ENCODE measurements around the gene HAND2.

HAND2 gene

GRCh38 chr4:173505924-173506518, 24.0 kb downstream of the HAND2 start:
- Histone ChIP-seq H3K4me1 (ENCODE audit: control insufficient read depth, insufficient read depth, low read length) (peaks cover 5% of the 10 kb centered on the region), H3K27me3 (ENCODE audit: control insufficient read depth, insufficient read depth, low read length) (peaks cover 31% of the 10 kb centered on the region), H3K9me3 (replicated peaks; ENCODE audit: low read length) (no peaks in the 10 kb centered on the region), H3K4me3 (ENCODE audit: low read length) (no peak overlapping the region), H3K4me2 (ENCODE audit: low read length) (no peak overlapping the region), H3K36me3 (ENCODE audit: insufficient read depth, low read length) (no peaks in the 10 kb centered on the region), H3K9ac (ENCODE audit: low read depth, low read length) (no peak overlapping the region)

- Histone ChIP-seq H3K4me3 (ENCODE audit: low read length) (no peak overlapping the region), H3K4me1 (ENCODE audit: control insufficient read depth, insufficient read depth, low read length) (peaks cover under 1% of the 10 kb centered on the region), H3K27me3 (ENCODE audit: control insufficient read depth, insufficient read depth, low read length) (peaks cover 28% of the 10 kb centered on the region), H3K36me3 (ENCODE audit: insufficient read depth, low read length) (no peaks in the 10 kb centered on the region), H3K9ac (ENCODE audit: low read depth, low read length) (no peak overlapping the region), H3K9me3 (replicated peaks; ENCODE audit: low read length) (no peaks in the 10 kb centered on the region), H3K4me2 (ENCODE audit: low read length) (no peak overlapping the region)
Observed at GRCh38 chr4:173504181-173504503, 25.9 kb downstream of the HAND2 start.

GRCh38 chr4:173503330-173504180, 26.5 kb downstream of the HAND2 start:
- Histone ChIP-seq H3K4me1 (ENCODE audit: control insufficient read depth, insufficient read depth, low read length) (no peaks in the 10 kb centered on the region), H3K4me2 (ENCODE audit: low read length) (no peak overlapping the region), H3K4me3 (ENCODE audit: low read length) (no peak overlapping the region), H3K9me3 (replicated peaks; ENCODE audit: low read length) (no peaks in the 10 kb centered on the region), H3K27me3 (ENCODE audit: control insufficient read depth, insufficient read depth, low read length) (peaks cover 28% of the 10 kb centered on the region), H3K36me3 (ENCODE audit: insufficient read depth, low read length) (no peaks in the 10 kb centered on the region), H3K9ac (ENCODE audit: low read depth, low read length) (no peak overlapping the region)

GRCh38 chr4:173502282-173502681, 27.7 kb downstream of the HAND2 start:
- Histone ChIP-seq H3K4me1 (ENCODE audit: control insufficient read depth, insufficient read depth, low read length) (no peaks in the 10 kb centered on the region), H3K36me3 (ENCODE audit: insufficient read depth, low read length) (no peaks in the 10 kb centered on the region), H3K27me3 (ENCODE audit: control insufficient read depth, insufficient read depth, low read length) (peaks cover 31% of the 10 kb centered on the region), H3K9ac (ENCODE audit: low read depth, low read length) (no peak overlapping the region), H3K9me3 (replicated peaks; ENCODE audit: low read length) (no peaks in the 10 kb centered on the region), H3K4me3 (ENCODE audit: low read length) (no peak overlapping the region), H3K4me2 (ENCODE audit: low read length) (no peak overlapping the region)

- Histone ChIP-seq H3K9me3 (replicated peaks; ENCODE audit: low read length) (no peaks in the 10 kb centered on the region), H3K4me1 (ENCODE audit: control insufficient read depth, insufficient read depth, low read length) (no peaks in the 10 kb centered on the region), H3K4me3 (ENCODE audit: low read length) (no peak overlapping the region), H3K4me2 (ENCODE audit: low read length) (no peak overlapping the region), H3K9ac (ENCODE audit: low read depth, low read length) (no peak overlapping the region), H3K36me3 (ENCODE audit: insufficient read depth, low read length) (no peaks in the 10 kb centered on the region), H3K27me3 (ENCODE audit: control insufficient read depth, insufficient read depth, low read length) (peaks cover 33% of the 10 kb centered on the region)
Observed at GRCh38 chr4:173501592-173502150, 28.4 kb downstream of the HAND2 start.

- Histone ChIP-seq H3K36me3 (ENCODE audit: insufficient read depth, low read length) (no peaks in the 10 kb centered on the region), H3K4me2 (ENCODE audit: low read length) (peak overlapping the region; percentile 41), H3K4me3 (ENCODE audit: low read length) (no peak overlapping the region), H3K9ac (ENCODE audit: low read depth, low read length) (no peak overlapping the region), H3K27me3 (ENCODE audit: control insufficient read depth, insufficient read depth, low read length) (peaks cover 34% of the 10 kb centered on the region), H3K4me1 (ENCODE audit: control insufficient read depth, insufficient read depth, low read length) (no peaks in the 10 kb centered on the region), H3K9me3 (replicated peaks; ENCODE audit: low read length) (no peaks in the 10 kb centered on the region)
Observed at GRCh38 chr4:173500841-173501591, 29.0 kb downstream of the HAND2 start.

GRCh38 chr4:173499658-173500535, 30.1 kb downstream of the HAND2 start:
- Histone ChIP-seq H3K9ac (ENCODE audit: low read depth, low read length) (no peak overlapping the region), H3K9me3 (replicated peaks; ENCODE audit: low read length) (no peaks in the 10 kb centered on the region), H3K4me1 (ENCODE audit: control insufficient read depth, insufficient read depth, low read length) (no peaks in the 10 kb centered on the region), H3K4me3 (ENCODE audit: low read length) (no peak overlapping the region), H3K4me2 (ENCODE audit: low read length) (no peak overlapping the region), H3K36me3 (ENCODE audit: insufficient read depth, low read length) (no peaks in the 10 kb centered on the region), H3K27me3 (ENCODE audit: control insufficient read depth, insufficient read depth, low read length) (peaks cover 33% of the 10 kb centered on the region)

GRCh38 chr4:173498771-173499170, 31.3 kb downstream of the HAND2 start:
- Histone ChIP-seq H3K4me3 (ENCODE audit: low read length) (no peak overlapping the region), H3K9me3 (replicated peaks; ENCODE audit: low read length) (no peaks in the 10 kb centered on the region), H3K27me3 (ENCODE audit: control insufficient read depth, insufficient read depth, low read length) (peaks cover 30% of the 10 kb centered on the region)

GRCh38 chr4:173498023-173498422, 32.0 kb downstream of the HAND2 start:
- no peaks in the 10 kb centered on the region for H3K36me3 ChIP-seq (ENCODE audit: insufficient read depth, low read length)
- H3K9me3 ChIP-seq (replicated peaks; ENCODE audit: low read length), result no peaks in the 10 kb centered on the region
- peaks cover 23% of the 10 kb centered on the region for H3K27me3 ChIP-seq (ENCODE audit: control insufficient read depth, insufficient read depth, low read length)
- no peak overlapping the region for H3K4me3 ChIP-seq (ENCODE audit: low read length)
- H3K9ac ChIP-seq (ENCODE audit: low read depth, low read length), result no peak overlapping the region
- H3K4me1 ChIP-seq (ENCODE audit: control insufficient read depth, insufficient read depth, low read length), result peaks cover 4% of the 10 kb centered on the region
- H3K4me2 ChIP-seq (ENCODE audit: low read length), result no peak overlapping the region

More at GRCh38 chr4:173498771-173499170, 31.3 kb downstream of the HAND2 start:
- no peak overlapping the region for H3K9ac ChIP-seq (ENCODE audit: low read depth, low read length)
- no peaks in the 10 kb centered on the region for H3K36me3 ChIP-seq (ENCODE audit: insufficient read depth, low read length)
- peaks cover 4% of the 10 kb centered on the region for H3K4me1 ChIP-seq (ENCODE audit: control insufficient read depth, insufficient read depth, low read length)
- no peak overlapping the region for H3K4me2 ChIP-seq (ENCODE audit: low read length)

DNA sequence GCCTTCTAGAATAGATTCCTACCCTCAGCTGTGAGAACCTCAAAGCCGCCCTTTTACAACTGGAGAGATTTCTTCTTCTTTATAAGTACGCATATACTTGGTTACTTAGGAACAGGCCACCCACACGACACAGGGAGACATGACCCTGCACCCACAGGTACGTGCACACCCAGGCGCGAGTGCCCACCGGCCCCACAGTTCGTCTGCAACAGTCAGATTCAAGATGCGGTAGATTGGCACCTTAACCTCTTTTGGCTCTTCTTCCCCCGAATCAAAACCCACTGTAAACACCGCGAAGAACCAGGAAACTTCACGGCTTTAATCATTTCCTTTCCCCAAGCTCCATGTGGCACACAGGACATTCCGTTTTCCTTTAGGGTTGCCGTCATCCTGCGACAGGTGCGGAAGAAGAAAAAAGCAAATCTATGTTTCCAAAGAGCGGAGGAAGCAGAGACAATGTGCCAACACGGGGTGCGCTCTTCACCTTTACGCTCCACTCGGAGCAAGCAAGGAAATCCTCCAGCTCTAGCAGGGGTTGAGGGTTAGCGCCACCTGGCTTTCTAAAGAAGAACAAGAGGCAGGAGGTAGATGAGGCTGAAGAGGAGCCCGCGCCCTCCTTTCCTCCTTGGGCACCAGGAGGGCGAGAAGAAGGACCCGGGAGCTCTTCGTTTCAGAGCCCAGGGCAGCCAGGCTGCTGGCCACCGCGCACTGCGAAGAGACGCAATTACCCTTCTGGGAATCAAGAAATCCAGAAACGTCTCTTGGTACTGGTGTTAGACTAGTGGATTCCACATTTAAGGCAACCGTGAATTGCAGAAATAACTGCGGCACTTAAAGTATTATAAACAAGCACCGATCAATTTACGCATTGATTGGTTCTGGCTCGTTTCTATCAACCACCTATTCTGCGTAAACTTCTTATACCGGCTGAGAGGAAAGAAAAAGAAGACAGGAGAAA, 35.7 kb downstream of the HAND2 start:
- no peaks in the 10 kb centered on the region for H3K36me3 ChIP-seq (ENCODE audit: insufficient read depth, low read length)
- H3K27me3 ChIP-seq (ENCODE audit: control insufficient read depth, insufficient read depth, low read length), result peaks cover 10% of the 10 kb centered on the region
- H3K4me3 ChIP-seq (ENCODE audit: low read length), result peak overlapping the region; percentile 67
- H3K4me1 ChIP-seq (ENCODE audit: control insufficient read depth, insufficient read depth, low read length), result peaks cover 28% of the 10 kb centered on the region
- H3K4me2 ChIP-seq (ENCODE audit: low read length), result peak overlapping the region; percentile 89
- H3K9me3 ChIP-seq (replicated peaks; ENCODE audit: low read length), result no peaks in the 10 kb centered on the region
- no peak overlapping the region for H3K9ac ChIP-seq (ENCODE audit: low read depth, low read length)
